GM21576 (cell line): ENCODE results near the gene PXDC1.

Experiments
- ATAC-seq: cut with Tn5 transposase; IDR thresholded peaks from one replicate; pipeline ENCODE4 v1.9.1; 2021; ENCODE audit warnings: mild to moderate bottlenecking, moderate library complexity; ENCODE audit not compliant: unreplicated experiment

Gene PXDC1

GRCh38 chr6:3751077-3751729 lies at the start of gene PXDC1:
PXDC1 (minus strand) TSS chr6:3751713; CDS start chr6:3751531, 182 bp downstream.
- no peak for ATAC-seq

DNA sequence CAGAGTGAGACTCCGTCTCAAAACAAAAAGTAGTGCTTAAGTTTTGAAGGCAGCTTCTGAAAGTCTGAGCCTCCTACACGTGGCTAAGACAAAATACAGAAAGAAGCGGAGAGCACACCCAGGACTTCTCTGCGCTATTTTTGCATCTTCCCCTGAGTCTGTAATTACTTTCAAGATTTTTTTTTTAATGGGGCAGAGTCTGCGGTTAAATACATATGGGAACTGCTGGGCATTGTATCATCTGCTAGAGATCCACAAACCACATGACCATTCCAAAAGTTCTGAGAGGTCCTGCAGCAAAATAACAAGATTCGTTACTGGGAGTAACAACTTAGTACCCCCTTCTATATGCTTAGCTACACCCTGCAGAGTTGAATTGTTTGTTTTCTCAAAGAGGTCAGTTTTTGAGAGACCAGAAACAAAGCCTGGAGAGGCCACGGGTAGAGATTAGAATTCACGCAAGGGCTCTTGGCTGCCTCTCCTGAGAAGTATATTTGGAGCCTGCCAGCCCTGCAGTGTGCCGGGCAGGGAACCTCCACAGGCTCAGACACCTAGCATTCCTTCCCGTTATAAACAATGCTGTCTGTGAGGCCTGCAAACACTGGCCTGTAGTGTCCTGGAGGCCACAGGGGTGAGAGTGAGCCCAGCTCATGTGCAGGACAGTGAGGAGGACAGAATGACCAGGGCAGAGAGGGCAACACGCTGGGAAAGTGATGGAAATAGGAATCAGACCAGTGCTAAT lies 49.5 kb upstream of the PXDC1 start:
- no peak for ATAC-seq

- no peak for ATAC-seq
Measured at GRCh38 chr6:3799719-3800118, 48.2 kb upstream of the PXDC1 start.

GRCh38 chr6:3798055-3798919 lies 46.8 kb upstream of the PXDC1 start:
- ATAC-seq: no peak

DNA sequence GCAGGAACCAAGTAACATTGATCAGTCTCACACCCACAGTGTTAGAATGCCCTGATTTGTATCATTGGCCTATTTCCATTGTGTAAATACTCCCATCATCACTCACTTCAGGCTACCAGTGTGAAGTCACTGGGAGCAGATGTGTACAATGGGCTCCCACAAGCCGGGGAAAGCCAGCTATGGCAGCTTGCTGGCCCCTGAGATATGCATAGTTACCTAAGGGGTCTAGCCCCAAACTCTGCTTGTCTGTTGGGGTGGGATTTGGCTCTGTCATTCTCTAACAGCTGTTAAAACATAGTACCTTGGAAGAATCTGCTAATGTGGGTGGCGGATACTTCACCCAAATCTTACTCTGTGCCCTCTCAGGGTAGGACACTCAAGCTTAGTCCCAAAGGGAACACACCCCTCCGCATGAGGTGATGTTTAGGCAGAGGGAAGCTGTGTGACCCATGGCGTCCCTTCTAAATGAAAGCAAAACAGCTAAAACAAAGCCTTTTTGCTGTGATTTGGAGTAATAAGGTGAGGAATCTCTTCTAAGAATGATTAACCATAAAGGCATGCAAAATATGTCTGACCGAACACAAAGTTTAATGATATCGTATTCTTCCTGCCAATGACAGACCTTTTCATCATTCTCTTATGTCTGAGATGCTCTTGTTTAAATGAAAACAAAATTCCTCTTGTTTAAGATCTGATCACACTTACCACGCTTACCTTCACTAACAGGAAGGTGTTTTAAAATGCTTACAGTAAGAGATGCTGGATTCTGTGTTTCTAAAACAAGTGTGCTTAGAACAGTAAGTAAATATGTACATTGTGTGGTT lies 45.9 kb upstream of the PXDC1 start:
- ATAC-seq: no peak

DNA sequence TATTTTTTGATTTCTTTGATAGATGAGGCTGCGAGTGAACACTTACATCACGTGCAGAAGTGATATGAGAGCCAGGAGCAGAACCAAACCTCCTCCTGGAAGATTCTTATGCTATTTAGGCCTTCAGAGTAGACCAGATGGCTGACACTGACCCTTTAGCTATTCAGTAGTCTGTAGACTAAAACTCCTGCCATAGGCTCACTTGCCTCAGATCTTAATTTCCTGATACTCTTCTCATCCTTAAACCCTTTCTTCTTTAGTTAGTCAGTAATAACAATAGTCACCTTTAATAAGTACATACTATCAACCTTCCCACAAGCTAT lies 45.2 kb upstream of the PXDC1 start:
- no peak for ATAC-seq

DNA sequence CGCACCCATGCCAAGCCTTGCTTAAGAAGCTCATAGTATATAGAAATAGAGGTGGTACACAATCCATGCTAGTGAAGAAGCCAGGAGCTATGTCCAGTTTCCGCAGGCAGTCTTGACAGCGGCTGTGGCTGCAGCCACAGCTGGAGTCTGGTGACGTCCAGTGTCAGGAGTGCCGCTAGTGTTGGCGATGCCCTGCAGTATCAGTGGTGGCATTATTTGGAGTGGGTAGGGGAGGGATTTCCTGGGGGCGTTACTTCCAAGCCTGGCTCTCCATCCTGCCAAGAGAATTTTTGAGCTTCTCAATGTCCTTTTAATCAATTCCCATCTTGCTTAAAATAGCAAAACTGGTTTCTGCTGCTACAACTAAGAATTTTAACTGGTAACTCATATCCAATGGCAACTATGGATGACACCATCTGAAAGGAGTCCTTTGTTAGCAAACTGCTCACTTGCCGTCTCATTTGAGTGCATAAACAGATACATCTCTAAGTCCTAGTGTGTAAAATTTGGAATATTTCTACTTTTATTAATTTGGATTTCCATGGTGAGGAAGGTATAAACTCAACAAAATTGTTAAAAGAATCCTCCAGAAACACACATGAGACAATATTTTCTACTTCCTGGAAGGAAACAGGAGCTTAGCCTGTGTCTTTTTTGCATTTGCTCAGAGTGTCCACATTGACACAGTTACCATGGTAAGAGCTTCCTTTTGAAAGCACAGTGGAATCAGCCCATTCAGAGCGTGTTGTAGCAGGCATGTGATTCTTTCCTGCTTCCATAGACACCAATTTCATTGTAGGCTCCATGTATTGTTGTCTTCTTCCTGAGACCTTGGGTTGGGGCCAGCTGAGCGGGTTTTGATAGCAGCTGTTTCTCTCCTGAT lies 44.6 kb upstream of the PXDC1 start:
- no peak for ATAC-seq

GRCh38 chr6:3794092-3794491 lies 42.6 kb upstream of the PXDC1 start:
- ATAC-seq: peak; percentile 80

DNA sequence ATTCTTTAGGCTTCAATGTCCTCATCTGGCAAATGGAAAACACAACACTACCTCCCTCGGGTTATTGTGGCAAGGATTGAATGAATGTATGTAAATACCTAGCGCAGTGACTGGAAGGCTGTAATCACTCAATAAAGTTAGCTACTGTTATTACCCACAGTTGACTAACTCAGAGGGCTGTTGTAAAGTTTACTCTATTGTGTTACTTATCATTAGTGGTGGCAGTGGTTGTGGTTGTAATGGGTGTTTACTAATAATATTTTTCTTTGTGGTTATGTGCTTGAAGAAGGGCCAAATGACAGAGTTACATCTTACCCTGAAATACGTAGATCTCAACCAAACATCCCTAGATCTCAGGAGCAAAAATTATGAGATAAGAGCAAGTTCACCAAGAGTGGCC lies 42.0 kb upstream of the PXDC1 start:
- no peak for ATAC-seq

GRCh38 chr6:3791526-3792203 lies 40.2 kb upstream of the PXDC1 start:
- no peak for ATAC-seq

- no peak for ATAC-seq
Measured at GRCh38 chr6:3789896-3790558, 38.5 kb upstream of the PXDC1 start.

DNA sequence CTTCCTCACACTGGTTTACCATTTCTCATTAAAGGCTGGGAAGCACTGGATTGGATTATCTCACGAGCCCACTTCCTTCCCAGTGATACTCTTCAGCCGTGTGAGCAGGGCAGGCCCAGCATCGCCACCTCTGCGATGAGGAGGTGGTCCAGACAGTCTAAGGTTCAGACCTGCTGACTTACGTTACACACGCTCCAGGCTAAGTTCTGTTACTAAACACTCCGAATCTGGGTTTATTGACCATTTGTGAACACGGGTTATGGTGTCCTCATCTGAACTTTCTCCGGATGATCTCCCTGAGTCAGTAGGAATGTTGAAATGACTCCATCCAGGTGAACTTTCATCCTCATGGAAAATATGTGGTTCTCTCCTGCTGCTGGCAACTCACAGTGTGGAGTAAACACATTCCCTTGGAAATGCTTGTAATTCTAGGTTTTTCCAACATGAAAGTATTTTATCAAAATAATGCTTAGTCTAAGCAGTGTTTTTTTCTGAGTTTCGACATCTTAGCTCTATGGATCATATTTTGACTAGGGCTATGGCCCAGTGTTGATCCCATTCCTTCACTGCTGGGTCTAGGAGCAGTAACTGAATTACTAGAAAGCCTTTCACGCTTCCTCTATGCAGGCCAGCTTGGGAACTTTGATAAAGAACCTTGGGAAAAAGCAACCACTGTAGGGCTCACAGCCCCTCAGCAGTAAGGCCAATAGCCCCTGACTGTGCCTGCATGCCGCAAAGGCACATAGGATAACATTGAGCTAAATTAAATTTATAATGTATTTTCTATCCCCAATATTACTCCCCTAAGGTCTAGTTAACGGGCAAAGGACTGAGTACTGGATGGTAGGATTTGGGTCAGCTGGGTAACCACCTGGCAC lies 37.7 kb upstream of the PXDC1 start:
- no peak for ATAC-seq

GRCh38 chr6:3788408-3789017 lies 37.0 kb upstream of the PXDC1 start:
- ATAC-seq: no peak

GRCh38 chr6:3786141-3786540 lies 34.6 kb upstream of the PXDC1 start:
- no peak for ATAC-seq

- ATAC-seq: no peak
Measured at GRCh38 chr6:3785745-3786098, 34.2 kb upstream of the PXDC1 start.

GRCh38 chr6:3784885-3785744 lies 33.6 kb upstream of the PXDC1 start:
- ATAC-seq: no peak

- no peak for ATAC-seq
Measured at GRCh38 chr6:3784423-3784822, 32.9 kb upstream of the PXDC1 start.
